GM21515 (cell line): ENCODE results near the gene HOPX.
"Not testable (repeated sequence)": the region's sequence is repeated elsewhere in the genome, so short reads cannot be mapped to it uniquely, and the experiment has no call there.

Experiments used
- ATAC-seq: cut with Tn5 transposase; IDR thresholded peaks from one replicate; pipeline ENCODE4 v1.9.1; 2021; ENCODE audit not compliant: unreplicated experiment

The HOPX gene

GRCh38 chr4:56655627-56656345 is 25.3 kb downstream of the HOPX start:
- no peak for ATAC-seq

GRCh38 chr4:56655209-56655626 is 25.9 kb downstream of the HOPX start:
- no peak for ATAC-seq

GRCh38 chr4:56654238-56654632 is 26.9 kb downstream of the HOPX start:
- no peak for ATAC-seq

DNA sequence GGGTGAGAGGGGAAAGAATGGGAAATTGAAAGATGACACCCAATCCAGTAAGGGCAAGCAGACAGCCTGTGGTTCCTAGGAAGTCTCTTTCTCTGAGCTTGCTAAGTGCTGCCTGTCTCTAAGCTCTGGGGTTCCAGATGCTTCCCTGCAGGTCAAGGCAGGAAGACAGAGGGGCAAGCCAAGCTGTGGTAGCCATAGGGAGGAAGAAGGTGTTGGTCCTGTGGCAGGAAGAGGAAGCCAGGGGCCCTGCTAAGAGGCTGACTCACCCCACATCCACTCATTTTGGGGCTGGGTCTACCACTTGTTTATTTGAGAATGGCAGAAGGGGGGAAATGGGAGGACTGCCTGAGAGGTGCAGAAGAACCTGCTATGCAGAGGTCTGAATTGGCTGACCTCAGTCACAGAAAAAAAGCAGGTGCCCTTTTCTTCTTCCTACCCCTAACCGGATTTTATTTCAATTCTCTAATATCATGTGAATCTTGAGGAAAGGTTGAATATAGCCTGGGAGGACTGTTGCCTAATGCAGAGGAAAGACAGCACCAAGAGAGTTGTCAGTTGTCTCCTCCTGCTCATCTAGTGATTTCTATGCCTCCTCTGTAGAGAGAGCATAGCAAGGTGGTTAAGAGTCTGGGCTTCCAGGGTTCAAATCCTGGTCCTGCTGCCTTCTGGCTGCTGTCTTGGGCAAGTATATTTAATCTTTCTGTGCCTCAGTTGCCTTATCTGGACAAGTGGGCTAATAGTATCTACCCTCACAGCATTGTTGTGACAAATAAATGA is 27.4 kb downstream of the HOPX start:
- no peak for ATAC-seq

GRCh38 chr4:56652196-56652595 is 28.9 kb downstream of the HOPX start:
- ATAC-seq = no peak

- ATAC-seq = no peak
These were observed 30.1 kb downstream of the HOPX start for GRCh38 chr4:56651056-56651350.

- ATAC-seq = no peak
These were observed 30.6 kb downstream of the HOPX start for GRCh38 chr4:56650262-56651055.

DNA sequence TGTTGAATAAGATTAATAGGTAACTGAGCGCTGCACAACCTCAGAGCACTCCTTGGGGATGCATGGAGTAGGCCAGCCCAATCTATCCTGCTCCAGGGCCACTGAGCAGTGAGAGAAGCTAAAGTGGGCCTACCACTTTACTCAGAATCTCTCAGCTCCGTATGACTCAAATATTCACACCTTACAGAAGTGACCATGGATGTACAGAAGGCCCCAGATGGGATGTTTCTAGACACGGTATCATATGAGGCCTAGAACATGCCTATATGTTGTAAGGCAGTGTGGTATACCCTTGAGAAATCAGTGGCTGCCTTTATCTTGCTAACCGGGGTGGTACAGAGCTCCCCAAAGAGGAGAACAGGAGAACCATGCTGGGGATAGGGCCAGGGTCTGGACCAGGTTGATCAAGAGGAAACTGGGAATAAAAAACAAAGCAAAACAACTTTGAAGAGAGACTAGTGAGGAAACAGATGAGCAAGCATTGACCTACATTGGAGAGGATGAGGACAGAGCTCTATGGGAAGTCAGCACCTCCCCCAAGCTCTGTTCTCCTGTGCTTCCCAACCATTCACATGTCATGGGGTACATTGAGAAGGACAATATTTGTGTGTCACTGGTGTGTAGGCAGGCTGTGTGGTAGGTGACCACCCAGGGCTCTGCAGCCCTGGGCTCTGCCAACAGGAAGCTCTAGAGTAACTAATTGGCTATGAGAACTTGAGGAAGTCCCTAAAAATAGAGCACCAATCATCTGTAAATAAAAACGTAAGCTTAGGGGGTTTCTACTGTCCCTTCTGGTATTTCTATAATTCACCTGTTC is 31.4 kb downstream of the HOPX start:
- ATAC-seq = no peak

- ATAC-seq = no peak
These were observed 32.3 kb downstream of the HOPX start for GRCh38 chr4:56648824-56649151.

- no peak for ATAC-seq
These were observed 32.9 kb downstream of the HOPX start for GRCh38 chr4:56648021-56648823.

GRCh38 chr4:56646341-56646740 is 34.8 kb downstream of the HOPX start:
- no peak for ATAC-seq

- no peak for ATAC-seq
These were observed 37.5 kb downstream of the HOPX start for GRCh38 chr4:56643596-56643995.

DNA sequence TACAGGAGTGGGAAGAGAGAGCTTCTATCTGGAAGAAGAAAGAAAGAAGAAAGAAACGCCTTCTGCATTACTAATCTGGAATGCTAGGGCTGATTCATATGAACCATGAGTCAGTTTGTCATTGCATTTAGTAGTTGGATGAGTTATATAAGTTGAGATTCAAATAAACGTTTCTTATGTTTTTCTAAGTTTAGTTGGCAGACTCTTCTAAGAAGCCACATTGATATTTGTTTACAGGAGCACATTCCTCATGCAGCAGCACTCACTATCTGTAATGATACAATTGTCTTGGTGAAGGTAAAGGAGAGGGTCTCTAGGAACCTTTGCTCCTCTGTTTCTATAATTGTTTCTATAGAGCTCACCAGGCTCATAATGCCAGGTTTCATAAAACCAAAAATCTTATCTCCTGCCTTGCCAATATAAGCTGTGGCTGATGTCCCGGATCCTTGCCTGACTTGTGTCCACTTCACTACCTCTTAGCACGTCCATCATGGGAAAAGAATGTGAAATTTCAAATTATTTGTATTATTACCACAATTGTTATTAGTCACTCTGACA is 39.5 kb downstream of the HOPX start:
- ATAC-seq = no peak

GRCh38 chr4:56640621-56641493 is 40.2 kb downstream of the HOPX start:
- no peak for ATAC-seq

GRCh38 chr4:56637791-56638190 is 43.3 kb downstream of the HOPX start:
- ATAC-seq = no peak

- ATAC-seq = no peak
These were observed 43.9 kb downstream of the HOPX start for GRCh38 chr4:56637154-56637553.

DNA sequence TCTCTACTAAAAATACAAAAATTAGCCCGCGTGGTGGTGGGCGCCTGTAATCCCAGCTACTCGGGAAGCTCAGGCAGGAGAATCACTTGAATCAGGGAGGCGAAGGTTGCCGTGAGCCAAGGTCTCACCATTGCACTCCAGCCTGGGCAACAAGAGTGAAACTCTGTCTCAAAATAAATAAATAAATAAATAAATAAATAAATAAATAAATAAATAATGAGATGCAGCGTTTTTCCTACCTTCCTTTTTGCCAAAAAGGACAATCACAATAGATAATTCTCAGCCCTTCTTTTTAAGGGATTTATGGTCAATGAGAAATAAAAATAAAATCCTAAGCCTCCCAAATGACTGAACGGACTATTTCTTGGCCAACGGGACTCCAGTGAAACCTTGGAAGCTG is 46.1 kb downstream of the HOPX start:
- not testable (repeated sequence) for ATAC-seq

DNA sequence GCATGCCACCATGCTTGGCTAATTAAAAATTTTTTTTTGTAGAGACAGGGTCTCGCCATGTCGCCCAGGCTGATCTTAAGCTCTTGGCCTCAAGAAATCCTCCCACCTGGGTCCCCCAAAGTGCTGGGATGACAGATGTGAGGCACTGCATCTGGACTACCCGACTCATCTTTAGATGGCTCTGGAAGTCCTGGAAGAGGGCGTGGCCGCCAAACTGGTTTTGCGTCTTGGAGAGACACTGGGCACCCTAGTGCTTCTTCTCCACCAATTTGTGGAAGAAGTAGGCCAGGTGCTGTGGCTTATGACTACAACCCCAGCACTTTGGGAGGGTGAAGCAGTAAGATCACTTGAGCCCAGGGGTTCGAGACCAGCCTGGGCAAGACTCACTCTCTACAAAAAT is 47.6 kb downstream of the HOPX start:
- ATAC-seq = no peak
